HS-27A (cell line): ENCODE results near the gene TMPRSS7.
"Not testable (repeated sequence)": the region's sequence is repeated elsewhere in the genome, so short reads cannot be mapped to it uniquely, and the experiment has no call there.

Source experiments
- DNase-seq: peaks from one replicate; pipeline ENCODE4 v3.0.0-alpha.2; 2012; ENCODE audit warnings: low read depth, missing footprints

The TMPRSS7 gene

GRCh38 chr3:112061152-112061551, 26.6 kb downstream of the TMPRSS7 start:
- DNase-seq, result peak; percentile 40

- DNase-seq, result not testable (repeated sequence)
Observed at GRCh38 chr3:112072387-112073060, 38.0 kb downstream of the TMPRSS7 start.

GRCh38 chr3:112074006-112074405, 39.5 kb downstream of the TMPRSS7 start:
- DNase-seq, result no peak

- peak; percentile 92 for DNase-seq
Observed at GRCh38 chr3:112074616-112075497, 40.3 kb downstream of the TMPRSS7 start.

- DNase-seq, result no peak
Observed at GRCh38 chr3:112078125-112079083, 43.9 kb downstream of the TMPRSS7 start.

GRCh38 chr3:112083239-112083638, 48.7 kb downstream of the TMPRSS7 start:
- no peak for DNase-seq

GRCh38 chr3:112084980-112085705, 50.6 kb downstream of the TMPRSS7 start:
- DNase-seq, result no peak

- DNase-seq, result no peak
Observed at GRCh38 chr3:112085735-112086075, 51.2 kb downstream of the TMPRSS7 start.

GRCh38 chr3:112086076-112086854, 51.7 kb downstream of the TMPRSS7 start, which contains the start of gene C3orf52:
Gene C3orf52 (plus strand): TSS chr3:112086389. CDS start chr3:112086408, 19 bp downstream.
- DNase-seq, result peak; percentile 74

- DNase-seq, result no peak
Observed at GRCh38 chr3:112086875-112087524, 52.5 kb downstream of the TMPRSS7 start.

- no peak for DNase-seq
Observed at GRCh38 chr3:112087746-112088145, 53.2 kb downstream of the TMPRSS7 start.

- no peak for DNase-seq
Observed at GRCh38 chr3:112088944-112089343, 54.4 kb downstream of the TMPRSS7 start.

- DNase-seq, result no peak
Observed at GRCh38 chr3:112089956-112090886, 55.7 kb downstream of the TMPRSS7 start.

GRCh38 chr3:112090887-112091586, 56.5 kb downstream of the TMPRSS7 start:
- no peak for DNase-seq

- no peak for DNase-seq
Observed at GRCh38 chr3:112092496-112093179, 58.1 kb downstream of the TMPRSS7 start.

- no peak for DNase-seq
Observed at GRCh38 chr3:112093180-112093522, 58.6 kb downstream of the TMPRSS7 start.

- no peak for DNase-seq
Observed at GRCh38 chr3:112095731-112096130, 61.2 kb downstream of the TMPRSS7 start.

GRCh38 chr3:112096176-112096575, 61.6 kb downstream of the TMPRSS7 start:
- DNase-seq, result no peak
